GM12865 (cell line): ENCODE measurements around the gene TXNRD1.

Experiments
- DNase-seq: peaks from one replicate; pipeline ENCODE4 v3.0.0; 2010; ENCODE audit warnings: low read depth
- H3K4me3 ChIP-seq: 2 replicates; pipeline ENCODE4 v1.5.1; 2011; ENCODE audit warnings: mild to moderate bottlenecking, low read depth, low read length, control low read depth
- TF ChIP-seq, protein P1 (sequence below): IDR thresholded peaks from 2 replicates; pipeline ENCODE4 v1.5.1; 2011; ENCODE audit warnings: low read length, control low read depth, low read depth, inconsistent platforms; ENCODE audit not compliant: insufficient read depth; ENCODE audit errors: missing control alignments

TXNRD1 gene

DNA sequence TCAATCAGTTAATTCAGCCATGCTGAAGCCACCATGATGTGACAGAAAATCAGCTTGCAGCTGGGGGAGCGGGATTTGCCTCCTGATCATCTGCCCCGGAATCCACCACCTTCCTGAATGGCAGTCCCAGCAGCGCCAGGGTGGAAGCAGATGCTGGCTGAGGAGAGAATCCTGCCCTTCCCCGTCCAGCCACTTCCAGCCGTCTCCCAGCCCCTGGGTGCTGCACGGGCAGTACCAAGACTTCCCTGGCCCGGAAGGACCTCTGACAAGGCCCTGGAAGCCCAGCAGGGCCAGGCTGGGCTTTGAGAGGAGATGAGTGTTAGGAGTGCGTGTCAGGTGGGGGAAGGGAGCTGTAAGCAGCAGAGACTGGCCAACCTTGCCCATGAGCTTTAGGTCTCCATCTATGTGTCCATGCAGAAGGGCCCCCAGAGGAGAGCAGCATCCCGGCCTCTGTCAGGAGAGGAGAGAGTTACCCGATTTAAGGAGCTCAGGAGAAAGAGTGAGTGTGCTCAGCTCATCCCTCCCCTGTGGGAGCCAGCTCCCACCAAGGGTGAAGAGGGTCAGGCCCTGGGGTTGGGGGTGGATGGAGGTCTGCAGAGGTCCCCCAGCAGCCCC lies 157.2 kb downstream of the TXNRD1 start:
- no peak for DNase-seq
- no peak overlapping the region for H3K4me3 ChIP-seq
- TF ChIP-seq, protein P1, sequence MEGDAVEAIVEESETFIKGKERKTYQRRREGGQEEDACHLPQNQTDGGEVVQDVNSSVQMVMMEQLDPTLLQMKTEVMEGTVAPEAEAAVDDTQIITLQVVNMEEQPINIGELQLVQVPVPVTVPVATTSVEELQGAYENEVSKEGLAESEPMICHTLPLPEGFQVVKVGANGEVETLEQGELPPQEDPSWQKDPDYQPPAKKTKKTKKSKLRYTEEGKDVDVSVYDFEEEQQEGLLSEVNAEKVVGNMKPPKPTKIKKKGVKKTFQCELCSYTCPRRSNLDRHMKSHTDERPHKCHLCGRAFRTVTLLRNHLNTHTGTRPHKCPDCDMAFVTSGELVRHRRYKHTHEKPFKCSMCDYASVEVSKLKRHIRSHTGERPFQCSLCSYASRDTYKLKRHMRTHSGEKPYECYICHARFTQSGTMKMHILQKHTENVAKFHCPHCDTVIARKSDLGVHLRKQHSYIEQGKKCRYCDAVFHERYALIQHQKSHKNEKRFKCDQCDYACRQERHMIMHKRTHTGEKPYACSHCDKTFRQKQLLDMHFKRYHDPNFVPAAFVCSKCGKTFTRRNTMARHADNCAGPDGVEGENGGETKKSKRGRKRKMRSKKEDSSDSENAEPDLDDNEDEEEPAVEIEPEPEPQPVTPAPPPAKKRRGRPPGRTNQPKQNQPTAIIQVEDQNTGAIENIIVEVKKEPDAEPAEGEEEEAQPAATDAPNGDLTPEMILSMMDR, result no peak

GRCh38 chr12:104374071-104374470 lies 158.5 kb downstream of the TXNRD1 start:
- TF ChIP-seq, protein P1, result no peak
- DNase-seq, result no peak
- no peak overlapping the region for H3K4me3 ChIP-seq

DNA sequence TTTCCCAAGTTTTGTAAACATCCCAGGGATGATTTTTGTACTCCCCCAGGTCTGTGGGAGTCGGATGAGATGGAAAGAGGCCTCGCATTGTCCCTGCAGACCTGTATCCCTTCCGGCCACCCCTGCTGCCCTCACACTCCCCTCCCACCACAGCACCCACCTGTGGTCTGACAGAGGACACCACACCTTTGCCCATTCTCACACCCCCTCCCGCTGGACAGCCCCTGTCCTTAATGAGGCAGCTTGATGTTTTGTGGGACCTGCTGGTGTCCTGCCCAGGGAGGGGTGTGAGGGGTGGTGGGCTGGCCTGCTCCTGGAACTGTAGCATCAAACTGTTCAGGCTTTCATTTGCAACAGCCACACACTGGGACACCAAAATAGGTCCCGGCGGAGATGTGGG lies 159.2 kb downstream of the TXNRD1 start:
- H3K4me3 ChIP-seq, result no peak overlapping the region
- TF ChIP-seq, protein P1, result no peak
- no peak for DNase-seq

DNA sequence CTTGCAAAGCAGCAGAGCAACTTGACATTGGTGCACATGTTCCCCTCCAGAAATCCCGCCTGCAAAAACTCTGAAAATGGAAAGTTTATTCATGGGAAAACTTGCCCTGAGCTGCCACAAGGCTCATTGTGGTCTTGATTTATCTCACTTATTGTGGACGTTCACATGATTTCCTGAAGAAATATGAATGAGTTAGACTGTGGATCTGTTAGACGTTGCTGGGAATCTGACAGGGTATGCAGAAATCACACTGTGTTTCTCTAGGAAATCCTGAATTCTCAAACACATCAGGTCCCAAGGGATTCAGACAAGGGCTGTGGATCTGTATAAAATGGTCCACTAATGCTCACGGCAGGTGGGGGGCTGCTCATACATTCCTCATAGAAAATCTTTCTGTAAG lies 160.2 kb downstream of the TXNRD1 start:
- TF ChIP-seq, protein P1, result no peak
- no peak overlapping the region for H3K4me3 ChIP-seq
- DNase-seq, result no peak

- no peak overlapping the region for H3K4me3 ChIP-seq
Measured at GRCh38 chr12:104376650-104377513, 161.3 kb downstream of the TXNRD1 start.

DNA sequence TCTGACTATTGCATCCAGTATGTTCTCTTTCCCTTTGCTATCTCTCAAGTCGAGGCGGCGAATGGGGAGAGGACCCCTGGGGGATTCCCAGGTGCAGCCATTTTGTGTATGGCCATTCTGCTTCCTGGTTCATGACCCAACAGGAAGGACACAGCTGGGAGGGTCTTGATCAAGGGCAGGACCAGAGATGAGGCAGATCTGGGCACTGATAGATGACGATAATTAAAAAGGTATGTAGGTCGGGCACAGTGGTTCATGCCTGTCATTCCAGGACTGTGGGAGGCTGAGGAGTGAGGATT lies 161.9 kb downstream of the TXNRD1 start:
- TF ChIP-seq, protein P1, result no peak
- H3K4me3 ChIP-seq, result no peak overlapping the region
- no peak for DNase-seq

More at GRCh38 chr12:104376650-104377513, 161.3 kb downstream of the TXNRD1 start:
- no peak for DNase-seq
- TF ChIP-seq, protein P1, result no peak
